Adrenal gland (tissue), 12 donors: Measurements from ENCODE around the gene THBS3. TPM values are rescaled to one million over a fixed set of nuclear protein-coding genes. Genes with fewer than 3 reads are reported as not detected.

Experiments
- DNase-seq, 7 donors: peaks; one replicate each; pipeline ENCODE4 v3.0.0-alpha.2; 2019 to 2020
- H3K27ac ChIP-seq, 5 donors: fragments of 200-600 bp; sonication (generic) in 4 of 5; 1 replicate in 3 of 5; 2 replicates in 2 of 5; pipeline versions ENCODE4 v1.5.1 to v1.8.0; 2016 to 2020; ENCODE audit warnings: mild to moderate bottlenecking in 1 of 5
- H3K27me3 ChIP-seq: fragments of 200-600 bp; 2 replicates; pipeline ENCODE4 v1.8.0; 2021
- H3K36me3 ChIP-seq, 2 donors: fragments of 200-600 bp; replicated peaks in 1 of 2; 1 replicate in 1 of 2; 2 replicates in 1 of 2; pipeline versions ENCODE4 v1.5.1 to v1.8.0; 2018 to 2022
- H3K4me1 ChIP-seq, 2 donors: fragments of 200-600 bp; replicated peaks in 1 of 2; 1 replicate in 1 of 2; 2 replicates in 1 of 2; pipeline versions ENCODE4 v1.5.1 to v1.8.0; 2018 to 2021
- H3K4me3 ChIP-seq, 4 donors: fragments of 200-600 bp; sonication (generic) in 3 of 4; one replicate each; pipeline ENCODE4 v1.5.1; 2016 to 2018
- H3K9me3 ChIP-seq, 3 donors: fragments of 200-600 bp; sonication (generic) in 1 of 3; replicated peaks in 1 of 3; 1 replicate in 2 of 3; 2 replicates in 1 of 3; pipeline versions ENCODE4 v1.5.1 to v1.8.0; 2016 to 2021
- POLR2A ChIP-seq, 2 donors: fragments of 450-650 bp; IDR thresholded peaks; one replicate each; pipeline ENCODE4 v1.6.1; 2017; ENCODE audit warnings: antibody characterized with exemption in 2 of 2, mild to moderate bottlenecking in 2 of 2, moderate library complexity in 1 of 2
- WGBS, 4 donors: extraction: QIAGEN DNeasy Blood & Tissue Kit in 2 of 4; methylation state at CpG; one replicate each; pipeline versions ENCODE4 v1.1.5 to v1.1.7; 2013 to 2017; 5-methylcytosine and 5-hydroxymethylcytosine counted together
- intact Hi-C, 2 donors: fragments of 100-400 bp; cut with DNase I; formaldehyde crosslinking; loops; one replicate each; pipeline versions ENCODE4 v1.14.1 to v1.15.0; 2022 to 2023
- polyA plus RNA-seq, 3 donors: library from polyadenylated mRNA; stranded (reverse); fragments of 200-250 nt in 2 of 3; fragments of 350-450 nt in 1 of 3; fragmentation: Illumina TruSeq in 1 of 3; extraction: RNeasy Lipid Tissue Mini Kit (QIAGEN cat#74804) in 1 of 3; gene quantifications; one replicate each; pipeline ENCODE4 v1.2.3, GENCODE V29; 2013 to 2014
- total RNA-seq, 9 donors: library from RNA; depleted of rRNA in 4 of 9; stranded (reverse); fragments of >200 nt in 4 of 9; fragments of 120-200 nt in 1 of 9; fragmentation: NEBNext Ultra II Directional in 1 of 9; extraction: Animal tissue kit (Norgen Biotek cat#: 25700) in 1 of 9; gene quantifications; one replicate each; pipeline versions ENCODE4 v1.1.0 to v1.2.4, GENCODE V29; 2013 to 2023
- TF ChIP-seq, protein P1 (sequence below), 6 experiments: fragments of 450-650 bp in 4 of 6; fragments of 200-600 bp in 2 of 6; sonication (generic) in 1 of 6; IDR thresholded peaks; 1 replicate in 5 of 6; 2 replicates in 1 of 6; pipeline versions ENCODE4 v1.5.1 to v1.8.0; 2016 to 2021; ENCODE audit warnings: antibody characterized with exemption in 6 of 6, mild to moderate bottlenecking in 2 of 6, moderate library complexity in 1 of 6
- donor health status: healthy with polysubstance abuse.
- donor health status: Bipolar disorder and iron deficiency.
- donor health status: DM: yes; HTN: yes; CAD: no.
- donor health status: DM: no; HTN: no; CAD: no.
- donor health status: DM: no; HTN: no; CAD: no.
- donor health status: DM: yes; HTN: yes; CAD: no.

THBS3 gene
- total and polyA plus RNA-seq, 12 donors, result 7.1 to 147 (median 16.7) TPM

DNA sequence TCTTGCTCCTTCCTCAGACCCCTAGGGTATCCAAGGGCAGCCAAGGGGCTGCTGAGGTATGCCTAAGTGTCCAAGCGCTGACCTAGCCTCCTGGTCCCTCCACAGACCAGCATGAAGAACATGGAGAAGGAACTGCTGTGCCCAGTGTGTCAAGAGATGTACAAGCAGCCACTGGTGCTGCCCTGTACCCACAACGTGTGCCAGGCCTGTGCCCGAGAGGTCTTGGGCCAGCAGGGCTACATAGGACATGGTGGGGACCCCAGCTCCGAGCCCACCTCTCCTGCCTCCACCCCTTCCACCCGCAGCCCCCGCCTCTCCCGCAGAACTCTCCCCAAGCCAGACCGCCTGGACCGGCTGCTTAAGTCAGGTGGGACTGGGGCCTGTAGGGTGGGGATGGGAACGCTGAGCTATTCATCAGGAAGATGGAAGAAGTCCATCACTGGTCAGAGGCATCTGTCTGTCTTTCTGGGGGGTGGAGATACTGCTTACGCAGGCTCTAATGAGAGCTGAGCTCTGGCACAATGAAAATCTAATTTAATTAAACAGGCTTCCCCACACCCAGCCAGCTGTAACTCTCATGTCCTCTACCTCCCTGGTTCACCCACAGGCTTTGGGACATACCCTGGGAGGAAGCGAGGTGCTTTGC, 32.3 kb downstream of the THBS3 start:
- peaks cover 0 to 5% of the 10 kb centered on the region in 2 donors for H3K36me3 ChIP-seq
- H3K27me3 ChIP-seq, result no peaks in the 10 kb centered on the region
- TF ChIP-seq, protein P1, sequence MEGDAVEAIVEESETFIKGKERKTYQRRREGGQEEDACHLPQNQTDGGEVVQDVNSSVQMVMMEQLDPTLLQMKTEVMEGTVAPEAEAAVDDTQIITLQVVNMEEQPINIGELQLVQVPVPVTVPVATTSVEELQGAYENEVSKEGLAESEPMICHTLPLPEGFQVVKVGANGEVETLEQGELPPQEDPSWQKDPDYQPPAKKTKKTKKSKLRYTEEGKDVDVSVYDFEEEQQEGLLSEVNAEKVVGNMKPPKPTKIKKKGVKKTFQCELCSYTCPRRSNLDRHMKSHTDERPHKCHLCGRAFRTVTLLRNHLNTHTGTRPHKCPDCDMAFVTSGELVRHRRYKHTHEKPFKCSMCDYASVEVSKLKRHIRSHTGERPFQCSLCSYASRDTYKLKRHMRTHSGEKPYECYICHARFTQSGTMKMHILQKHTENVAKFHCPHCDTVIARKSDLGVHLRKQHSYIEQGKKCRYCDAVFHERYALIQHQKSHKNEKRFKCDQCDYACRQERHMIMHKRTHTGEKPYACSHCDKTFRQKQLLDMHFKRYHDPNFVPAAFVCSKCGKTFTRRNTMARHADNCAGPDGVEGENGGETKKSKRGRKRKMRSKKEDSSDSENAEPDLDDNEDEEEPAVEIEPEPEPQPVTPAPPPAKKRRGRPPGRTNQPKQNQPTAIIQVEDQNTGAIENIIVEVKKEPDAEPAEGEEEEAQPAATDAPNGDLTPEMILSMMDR (IDR thresholded peaks at IDR 0.05), result no peak
- no peak for TF ChIP-seq POLR2A (IDR thresholded peaks at IDR 0.05)
- peak in 3 of 7 donors; percentile 21 to 59 (median 28) for DNase-seq
- H3K27ac ChIP-seq, result peak overlapping the region in 1 of 5 donors; percentile 34
- no peaks in the 10 kb centered on the region for H3K9me3 ChIP-seq
- WGBS, 4 donors, result 61 to 81% (median 73%) methylated on average over 10 to 12 of the region's 12 CpGs
- intact Hi-C loops, result no loop called here
- H3K4me3 ChIP-seq, result no peak overlapping the region
- H3K4me1 ChIP-seq, result peaks cover 7 to 18% of the 10 kb centered on the region in 2 donors

DNA sequence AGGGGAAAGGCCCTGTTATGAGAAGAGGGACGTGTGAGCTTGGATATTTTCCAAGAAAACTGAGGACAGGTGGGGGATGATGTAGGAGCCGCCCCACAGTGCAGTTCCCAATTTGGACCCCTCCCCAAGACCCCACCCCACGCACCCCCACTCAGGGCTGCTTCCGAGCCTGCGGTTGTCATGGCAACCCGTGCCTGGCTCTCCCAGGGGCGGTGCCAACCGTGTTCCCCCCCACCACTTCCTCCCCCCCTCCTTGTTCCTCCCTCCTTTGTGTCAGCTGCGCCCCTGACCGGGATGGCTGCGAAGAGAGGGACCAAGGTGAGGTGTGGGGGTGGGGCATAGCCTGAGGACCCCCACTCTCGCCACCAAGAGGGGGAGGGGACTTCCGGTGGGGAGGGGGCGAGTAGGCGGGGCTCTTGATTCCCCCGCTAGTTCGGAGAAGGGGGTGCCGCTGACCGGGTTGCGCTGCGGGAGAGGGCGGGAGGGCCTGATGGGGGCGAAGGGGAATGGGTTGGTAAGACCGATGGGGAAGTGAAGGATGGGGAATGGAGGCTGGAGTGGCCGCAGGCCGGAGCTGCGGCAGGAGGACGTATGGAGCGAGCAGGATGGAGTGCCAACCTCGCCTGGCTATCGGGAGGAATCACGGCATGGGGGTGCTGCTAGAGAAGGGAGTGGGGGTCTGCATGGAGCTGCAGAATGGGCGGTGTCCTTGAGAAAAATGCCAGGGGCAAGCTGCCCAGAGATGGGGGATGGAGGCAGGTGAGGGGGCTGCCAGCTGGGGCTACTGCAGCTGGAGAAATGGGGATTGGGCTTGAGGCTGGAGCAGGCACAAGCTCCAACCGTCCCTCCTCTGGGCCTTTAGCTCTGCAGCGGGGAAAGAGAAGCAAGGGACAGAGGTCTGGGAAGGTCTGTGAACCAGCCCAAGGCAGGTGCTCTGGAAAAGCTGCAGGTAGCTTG, 33.1 kb downstream of the THBS3 start:
- TF ChIP-seq POLR2A (IDR thresholded peaks at IDR 0.05), result no peak
- TF ChIP-seq, protein P1 (IDR thresholded peaks at IDR 0.05), result no peak
- Histone ChIP-seq H3K4me3 (no peak overlapping the region), H3K27me3 (no peaks in the 10 kb centered on the region), H3K27ac (peak overlapping the region in 2 of 5 donors; percentile 6 to 34), H3K36me3 (peaks cover 0 to 13% of the 10 kb centered on the region in 2 donors), H3K9me3 (no peaks in the 10 kb centered on the region), H3K4me1 (peaks cover 7 to 18% of the 10 kb centered on the region in 2 donors)
- WGBS, 4 donors, result 3 to 8% (median 5%) methylated on average over 16 to 35 of the region's 35 CpGs
- DNase-seq, result peak in 4 of 7 donors; percentile 19 to 62 (median 43)
- intact Hi-C loops, result no loop called here

DNA sequence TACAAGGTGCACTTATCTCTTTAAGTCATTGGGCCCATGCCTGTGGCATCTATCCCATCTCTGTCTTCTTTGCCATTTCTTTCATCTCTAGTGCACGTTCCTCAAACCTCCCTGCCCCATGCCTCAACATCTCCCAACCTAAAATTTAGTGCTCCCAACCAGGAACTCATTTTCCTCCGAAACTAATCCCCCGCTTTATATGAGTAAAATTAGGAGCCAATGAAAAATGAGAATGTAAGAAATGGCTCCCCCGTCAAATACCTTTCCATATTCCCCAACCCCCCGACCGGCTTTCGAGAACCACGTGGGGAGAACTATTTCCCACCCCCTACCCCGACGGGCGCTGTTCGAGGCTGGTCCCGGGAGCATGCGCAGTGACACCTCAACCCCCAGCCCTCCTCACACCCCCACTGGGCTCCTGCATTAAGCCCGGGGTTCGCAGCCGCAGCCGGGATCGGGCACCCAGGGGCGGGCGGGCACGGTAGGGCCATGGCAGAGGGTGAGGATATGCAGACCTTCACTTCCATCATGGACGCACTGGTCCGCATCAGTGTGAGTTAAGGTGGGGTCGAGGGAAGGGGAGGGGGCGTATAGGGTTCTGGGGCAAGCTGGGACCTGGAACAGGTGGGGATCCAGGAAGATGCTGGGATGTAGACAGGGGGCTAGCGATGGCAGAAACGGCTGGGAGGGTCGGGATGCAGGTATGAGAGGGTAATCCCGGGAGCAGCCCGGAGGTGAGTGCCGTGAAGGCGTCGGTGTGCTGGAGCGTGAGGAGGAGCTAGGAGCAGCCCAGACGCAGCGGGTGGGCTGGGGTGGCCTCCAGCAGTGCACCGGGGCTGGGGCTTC, 34.0 kb downstream of the THBS3 start, which contains the start of gene TRIM46:
Gene TRIM46 (plus strand): TSS at position 372 of the 846 bp plus-strand sequence. CDS start 118 bp downstream, at position 490.
- TF ChIP-seq POLR2A (IDR thresholded peaks at IDR 0.05), result no peak
- TF ChIP-seq, protein P1 (IDR thresholded peaks at IDR 0.05), result peak in 2 of 6 experiments; percentile 14 to 22

More for the DNA sequence above, 34.0 kb downstream of the THBS3 start, which contains the start of gene TRIM46:
- H3K9me3 ChIP-seq, result no peaks in the 10 kb centered on the region
- 1 to 3% (median 2%) methylated on average over 29 to 38 of the region's 38 CpGs for WGBS, 4 donors
- peak in 4 of 7 donors; percentile 19 to 68 (median 42) for DNase-seq
- no peaks in the 10 kb centered on the region for H3K27me3 ChIP-seq
- peak within 1 kb of the TSS; percentile 58 to 88 (median 70) for H3K4me3 ChIP-seq
- peak within 1 kb of the TSS; percentile 65 to 96 (median 81) for H3K27ac ChIP-seq
- peaks cover 7 to 18% of the 10 kb centered on the region in 2 donors for H3K4me1 ChIP-seq
- peaks cover 0 to 21% of the 10 kb centered on the region in 2 donors for H3K36me3 ChIP-seq
- intact Hi-C loops, result no loop called here
